Endometrial microvascular endothelial cells (primary cell): ENCODE results near the gene PROC. TPM values are rescaled to one million over a fixed set of nuclear protein-coding genes. Genes with fewer than 3 reads are reported as not detected.

Experiments
- in situ Hi-C: cut with HindIII; loops from 2 replicates; pipeline ENCODE4 v1.10.0; 2017; ENCODE audit warnings: low sequenced_read_pairs, low pct_unique_long_range_greater_than_20kb; ENCODE audit errors: inconsistent ontology term
- total RNA-seq: library from RNA; depleted of rRNA; stranded (reverse); fragments of >200 nt; gene quantifications from one replicate; pipeline ENCODE4 v1.2.3, GENCODE V29; 2015; ENCODE audit errors: inconsistent ontology term

Gene PROC
- total RNA-seq, 1 donor from 2014 or later: not detected

DNA sequence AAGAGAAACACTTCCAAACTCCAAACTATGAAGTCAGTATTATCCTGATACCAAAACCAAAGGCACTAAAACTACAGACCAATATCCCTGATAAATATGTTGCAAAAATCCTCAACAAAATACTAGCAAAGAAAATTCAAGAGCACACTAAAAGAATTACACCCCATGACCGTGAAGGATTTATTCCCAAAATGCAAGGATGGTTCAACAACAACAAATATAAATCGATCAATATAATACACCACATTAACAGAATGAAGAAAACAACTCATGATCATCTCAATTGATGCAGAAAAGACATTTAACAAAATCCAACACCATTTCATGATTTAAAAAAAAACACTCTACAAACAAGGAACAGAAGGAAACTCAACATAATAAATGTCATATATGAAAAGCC is 57.6 kb downstream of the PROC start:
- in situ Hi-C loops: no loop called here

Other genes starting within 250 kb of the PROC start
- gene CYP27C1, start 198.1 kb upstream of the PROC start, total RNA-seq: not detected
- gene ERCC3, start 124.3 kb upstream of the PROC start, total RNA-seq: 36.1 TPM
- 18.1 TPM for gene MAP3K2, start 30.5 kb upstream of the PROC start, total RNA-seq
- 37.9 TPM for gene IWS1, start 108.1 kb downstream of the PROC start, total RNA-seq
- 0.19 TPM for gene MYO7B, start 117.3 kb downstream of the PROC start, total RNA-seq
- gene GPR17, start 227.7 kb downstream of the PROC start, total RNA-seq: not detected